ENCODE data around the gene KIF2C.

Gene KIF2C

DNA sequence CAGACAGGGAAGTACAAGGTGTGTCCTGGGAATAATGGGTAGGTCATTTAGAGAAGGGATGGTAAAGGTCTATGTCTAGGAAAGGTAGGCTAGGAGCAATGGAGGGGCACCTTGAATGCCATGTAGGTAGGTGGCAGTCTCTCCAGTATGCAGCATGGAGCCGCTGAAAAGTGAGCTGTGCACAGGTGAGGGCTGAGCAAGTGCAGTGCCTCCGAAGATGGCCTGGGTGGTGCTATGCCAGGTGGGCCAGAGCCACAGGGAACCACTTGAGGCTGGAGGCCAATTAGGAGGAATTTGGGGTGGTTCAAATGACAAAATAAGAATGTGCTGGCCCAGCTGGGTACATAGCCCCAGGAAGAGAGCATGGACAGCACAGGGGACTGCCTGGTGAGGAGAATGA is 33.7 kb upstream of the KIF2C start:
- H3K4me1 ChIP-seq (ENCODE audit: control insufficient read depth in 2 of 2, insufficient read depth in 1 of 2, low read depth in 1 of 2, low read length in 2 of 2): no peaks in the 10 kb centered on the region
- H3K4ac ChIP-seq (ENCODE audit: low read length): no peak overlapping the region
- no CpG with 5 or more reads among the region's 2 CpGs for WGBS, 2 donors (ENCODE audit: extremely low coverage in 2 of 2, insufficient read length in 2 of 2, insufficient replicate concordance in 1 of 2)
- H3K14ac ChIP-seq (ENCODE audit: low read length): no peak overlapping the region
- peak overlapping the region in 1 of 2 donors; percentile 31 for H3K4me3 ChIP-seq (ENCODE audit: low read length in 2 of 2)
- no peaks in the 10 kb centered on the region for H3K27me3 ChIP-seq (ENCODE audit: control insufficient read depth in 3 of 3, insufficient read depth in 3 of 3, low read depth in 1 of 3, low read length in 3 of 3)
- H2AFZ ChIP-seq (ENCODE audit: low read length): no peak overlapping the region
- no peak overlapping the region for H4K8ac ChIP-seq (ENCODE audit: low read depth, low read length)
- H3K18ac ChIP-seq (ENCODE audit: low read length): no peak overlapping the region
- peaks cover 4 to 11% of the 10 kb centered on the region in 2 donors for H3K9me3 ChIP-seq (replicated peaks in 1 of 2; ENCODE audit: control insufficient read depth in 2 of 2, insufficient read depth in 1 of 2, low read depth in 1 of 2, low read length in 2 of 2)
- no peak overlapping the region for H2BK5ac ChIP-seq (ENCODE audit: low read length)
- no peak overlapping the region for H3K9ac ChIP-seq (ENCODE audit: low read depth, low read length, poor library complexity)
- H4K91ac ChIP-seq (ENCODE audit: low read depth, low read length, poor library complexity): no peak overlapping the region
- no peak overlapping the region for H3K23ac ChIP-seq (ENCODE audit: low read depth, low read length, poor library complexity)
- no peak overlapping the region for H2AK5ac ChIP-seq (ENCODE audit: low read depth, low read length)
- no peak for DNase-seq (ENCODE audit: low spot score)
- H2BK15ac ChIP-seq (ENCODE audit: low read length): no peak overlapping the region
- H2BK12ac ChIP-seq (ENCODE audit: low read length): no peak overlapping the region
- H2BK120ac ChIP-seq (ENCODE audit: low read depth, low read length): no peak overlapping the region
- no peak overlapping the region for H3K27ac ChIP-seq (replicated peaks; ENCODE audit: low read length)
- H3K36me3 ChIP-seq (replicated peaks in 1 of 2; ENCODE audit: control insufficient read depth in 2 of 2, insufficient read depth in 2 of 2, low read length in 2 of 2): no peaks in the 10 kb centered on the region
- H3K4me2 ChIP-seq (ENCODE audit: insufficient read depth, low read length, poor library complexity, severe bottlenecking): no peak overlapping the region
- H3K79me1 ChIP-seq (ENCODE audit: low read depth, low read length): no peaks in the 10 kb centered on the region

DNA sequence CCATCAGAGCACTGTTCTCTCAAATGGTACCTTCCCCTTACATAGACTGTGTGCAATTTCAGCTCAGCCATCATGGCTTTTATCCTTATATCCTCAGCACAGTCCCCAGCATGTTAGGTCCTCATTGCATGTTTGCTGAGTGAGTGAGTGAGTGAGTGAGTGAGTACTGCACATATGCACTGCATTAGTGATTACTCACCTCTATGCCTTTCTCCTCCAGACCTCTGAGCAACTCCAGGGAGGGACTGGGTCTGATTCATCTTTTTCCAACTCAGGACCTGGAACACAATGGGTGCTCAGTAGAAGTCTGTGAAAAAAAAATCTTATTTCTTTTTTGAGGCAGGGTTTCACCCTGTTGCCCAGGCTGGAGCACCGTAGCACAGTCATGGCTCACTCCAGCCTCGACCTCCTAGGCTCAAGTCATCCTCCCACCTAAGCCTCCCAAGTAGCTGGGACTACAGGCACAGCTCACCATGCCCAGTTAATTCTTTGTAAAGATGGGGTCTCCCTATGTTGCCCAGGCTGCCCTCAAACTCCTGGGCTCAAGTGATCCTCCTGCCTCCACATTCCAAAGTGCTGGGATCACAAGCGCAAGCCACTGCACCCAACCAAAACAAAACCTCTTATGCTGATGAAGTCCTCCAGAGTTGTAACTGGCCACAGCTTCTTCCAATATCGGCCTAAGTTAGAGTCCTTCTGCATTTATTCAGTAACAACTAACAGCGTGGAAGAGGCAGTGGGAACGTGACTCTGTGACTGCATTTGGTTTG is 32.3 kb upstream of the KIF2C start:
- H3K9me3 ChIP-seq (replicated peaks in 1 of 2; ENCODE audit: control insufficient read depth in 2 of 2, insufficient read depth in 1 of 2, low read depth in 1 of 2, low read length in 2 of 2): peaks cover 4 to 11% of the 10 kb centered on the region in 2 donors
- H3K79me1 ChIP-seq (ENCODE audit: low read depth, low read length): no peaks in the 10 kb centered on the region
- no peak overlapping the region for H3K4me3 ChIP-seq (ENCODE audit: low read length in 2 of 2)
- no peaks in the 10 kb centered on the region for H3K27me3 ChIP-seq (ENCODE audit: control insufficient read depth in 3 of 3, insufficient read depth in 3 of 3, low read depth in 1 of 3, low read length in 3 of 3)
- no peak overlapping the region for H2AK5ac ChIP-seq (ENCODE audit: low read depth, low read length)
- no peak overlapping the region for H4K8ac ChIP-seq (ENCODE audit: low read depth, low read length)
- no peak overlapping the region for H3K18ac ChIP-seq (ENCODE audit: low read length)
- no peak overlapping the region for H3K9ac ChIP-seq (ENCODE audit: low read depth, low read length, poor library complexity)
- no peak overlapping the region for H3K23ac ChIP-seq (ENCODE audit: low read depth, low read length, poor library complexity)
- H2AFZ ChIP-seq (ENCODE audit: low read length): no peak overlapping the region
- no peak overlapping the region for H2BK5ac ChIP-seq (ENCODE audit: low read length)
- no peaks in the 10 kb centered on the region for H3K4me1 ChIP-seq (ENCODE audit: control insufficient read depth in 2 of 2, insufficient read depth in 1 of 2, low read depth in 1 of 2, low read length in 2 of 2)
- H3K36me3 ChIP-seq (replicated peaks in 1 of 2; ENCODE audit: control insufficient read depth in 2 of 2, insufficient read depth in 2 of 2, low read length in 2 of 2): no peaks in the 10 kb centered on the region
- H4K91ac ChIP-seq (ENCODE audit: low read depth, low read length, poor library complexity): no peak overlapping the region
- H2BK15ac ChIP-seq (ENCODE audit: low read length): no peak overlapping the region
- H3K4ac ChIP-seq (ENCODE audit: low read length): no peak overlapping the region
- no peak overlapping the region for H2BK120ac ChIP-seq (ENCODE audit: low read depth, low read length)
- H3K27ac ChIP-seq (replicated peaks; ENCODE audit: low read length): no peak overlapping the region
- no peak overlapping the region for H3K4me2 ChIP-seq (ENCODE audit: insufficient read depth, low read length, poor library complexity, severe bottlenecking)
- H2BK12ac ChIP-seq (ENCODE audit: low read length): no peak overlapping the region
- H3K14ac ChIP-seq (ENCODE audit: low read length): no peak overlapping the region
- DNase-seq (ENCODE audit: low spot score): no peak
- WGBS, 2 donors (ENCODE audit: extremely low coverage in 2 of 2, insufficient read length in 2 of 2, insufficient replicate concordance in 1 of 2): no CpG with 5 or more reads among the region's 6 CpGs

DNA sequence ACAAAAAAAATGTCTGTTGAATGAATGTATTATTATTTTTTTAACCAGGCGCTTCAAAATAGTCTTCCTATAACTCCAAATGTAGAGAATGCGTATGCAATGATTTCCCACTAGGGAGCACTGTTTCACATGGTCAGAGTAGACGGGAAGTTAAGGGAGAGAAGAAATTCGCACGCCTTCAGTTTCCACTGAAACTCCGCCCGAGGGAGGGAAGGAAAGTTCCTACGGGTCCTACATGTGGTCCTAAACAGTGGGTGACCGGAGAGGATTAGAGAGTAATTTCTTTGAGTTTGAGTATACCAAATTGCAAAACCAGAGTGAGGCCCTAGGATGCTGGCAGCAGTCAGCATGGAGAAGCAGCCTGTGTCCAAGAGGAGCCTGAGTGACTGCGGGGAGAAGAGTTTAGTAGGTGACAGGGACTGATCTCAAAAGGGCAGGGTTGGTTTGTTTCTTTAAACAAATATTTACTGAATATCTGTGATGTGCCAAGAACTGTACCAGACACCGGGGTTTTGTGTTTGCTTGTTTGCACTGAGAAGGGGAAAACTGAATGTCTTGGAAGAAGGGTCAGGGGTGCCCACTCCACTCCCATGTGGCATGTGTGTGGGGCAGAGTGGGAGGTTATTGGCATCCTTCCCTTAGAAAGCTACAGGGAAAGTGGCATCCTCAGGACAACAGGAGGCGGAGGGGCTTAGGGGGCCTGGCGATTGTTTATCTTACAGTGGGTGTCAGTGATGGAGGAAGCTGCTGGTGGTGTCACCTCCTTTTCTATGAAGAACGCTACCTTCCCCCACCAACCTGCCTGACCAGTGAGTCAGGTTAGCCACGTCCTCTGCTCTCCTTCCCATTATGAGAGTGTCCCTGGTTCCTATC is 31.4 kb upstream of the KIF2C start:
- H3K4me1 ChIP-seq (ENCODE audit: control insufficient read depth in 2 of 2, insufficient read depth in 1 of 2, low read depth in 1 of 2, low read length in 2 of 2): no peaks in the 10 kb centered on the region
- no peaks in the 10 kb centered on the region for H3K79me1 ChIP-seq (ENCODE audit: low read depth, low read length)
- H2BK5ac ChIP-seq (ENCODE audit: low read length): no peak overlapping the region
- H3K27me3 ChIP-seq (ENCODE audit: control insufficient read depth in 3 of 3, insufficient read depth in 3 of 3, low read depth in 1 of 3, low read length in 3 of 3): no peaks in the 10 kb centered on the region
- no peak overlapping the region for H3K27ac ChIP-seq (replicated peaks; ENCODE audit: low read length)
- H4K91ac ChIP-seq (ENCODE audit: low read depth, low read length, poor library complexity): no peak overlapping the region
- H2BK15ac ChIP-seq (ENCODE audit: low read length): no peak overlapping the region
- no peak overlapping the region for H3K14ac ChIP-seq (ENCODE audit: low read length)
- H3K4ac ChIP-seq (ENCODE audit: low read length): no peak overlapping the region
- H2BK12ac ChIP-seq (ENCODE audit: low read length): no peak overlapping the region
- H3K4me3 ChIP-seq (ENCODE audit: low read length in 2 of 2): no peak overlapping the region
- H3K36me3 ChIP-seq (replicated peaks in 1 of 2; ENCODE audit: control insufficient read depth in 2 of 2, insufficient read depth in 2 of 2, low read length in 2 of 2): no peaks in the 10 kb centered on the region
- no peak overlapping the region for H4K8ac ChIP-seq (ENCODE audit: low read depth, low read length)
- H3K18ac ChIP-seq (ENCODE audit: low read length): no peak overlapping the region
- WGBS, 2 donors (ENCODE audit: extremely low coverage in 2 of 2, insufficient read length in 2 of 2, insufficient replicate concordance in 1 of 2): no CpG with 5 or more reads among the region's 15 CpGs
- H3K9me3 ChIP-seq (replicated peaks in 1 of 2; ENCODE audit: control insufficient read depth in 2 of 2, insufficient read depth in 1 of 2, low read depth in 1 of 2, low read length in 2 of 2): peaks cover 4 to 11% of the 10 kb centered on the region in 2 donors
- H3K9ac ChIP-seq (ENCODE audit: low read depth, low read length, poor library complexity): no peak overlapping the region
- DNase-seq (ENCODE audit: low spot score): no peak
- H2BK120ac ChIP-seq (ENCODE audit: low read depth, low read length): no peak overlapping the region
- no peak overlapping the region for H3K4me2 ChIP-seq (ENCODE audit: insufficient read depth, low read length, poor library complexity, severe bottlenecking)
- no peak overlapping the region for H2AFZ ChIP-seq (ENCODE audit: low read length)
- no peak overlapping the region for H2AK5ac ChIP-seq (ENCODE audit: low read depth, low read length)
- H3K23ac ChIP-seq (ENCODE audit: low read depth, low read length, poor library complexity): no peak overlapping the region

DNA sequence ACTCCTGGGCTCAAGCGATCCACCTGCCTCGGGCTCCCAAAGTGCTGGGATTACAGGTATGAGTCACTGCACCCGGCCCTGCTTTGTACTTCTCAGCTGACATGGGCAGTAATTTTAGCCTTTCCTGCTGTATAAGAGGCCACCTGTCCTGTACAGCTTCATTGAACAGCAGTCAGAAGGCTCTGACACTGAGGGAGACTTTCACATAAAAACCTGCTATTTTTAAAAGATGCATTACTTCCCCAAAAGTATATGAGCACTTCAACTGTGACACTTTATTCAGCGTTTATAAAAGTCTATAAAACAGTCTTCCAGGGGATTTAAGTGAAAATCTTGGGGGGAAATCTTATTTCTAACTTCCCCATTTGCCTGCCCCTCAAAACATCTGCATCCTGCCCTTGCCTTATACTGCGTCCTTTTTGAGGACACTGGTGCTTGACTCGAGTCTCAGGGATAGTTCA is 26.3 kb upstream of the KIF2C start:
- Histone ChIP-seq H3K9ac (ENCODE audit: low read depth, low read length, poor library complexity) (no peak overlapping the region), H3K27ac (replicated peaks; ENCODE audit: low read length) (no peak overlapping the region), H3K27me3 (ENCODE audit: control insufficient read depth in 3 of 3, insufficient read depth in 3 of 3, low read depth in 1 of 3, low read length in 3 of 3) (no peaks in the 10 kb centered on the region), H2BK120ac (ENCODE audit: low read depth, low read length) (no peak overlapping the region), H4K91ac (ENCODE audit: low read depth, low read length, poor library complexity) (no peak overlapping the region), H3K23ac (ENCODE audit: low read depth, low read length, poor library complexity) (no peak overlapping the region), H3K14ac (ENCODE audit: low read length) (no peak overlapping the region), H4K8ac (ENCODE audit: low read depth, low read length) (no peak overlapping the region), H3K4me3 (ENCODE audit: low read length in 2 of 2) (no peak overlapping the region), H2BK15ac (ENCODE audit: low read length) (no peak overlapping the region), H2AK5ac (ENCODE audit: low read depth, low read length) (no peak overlapping the region), H3K36me3 (replicated peaks in 1 of 2; ENCODE audit: control insufficient read depth in 2 of 2, insufficient read depth in 2 of 2, low read length in 2 of 2) (no peaks in the 10 kb centered on the region), H3K9me3 (replicated peaks in 1 of 2; ENCODE audit: control insufficient read depth in 2 of 2, insufficient read depth in 1 of 2, low read depth in 1 of 2, low read length in 2 of 2) (peaks cover 3 to 8% of the 10 kb centered on the region in 2 donors), H2BK5ac (ENCODE audit: low read length) (no peak overlapping the region), H2BK12ac (ENCODE audit: low read length) (no peak overlapping the region), H3K4me1 (ENCODE audit: control insufficient read depth in 2 of 2, insufficient read depth in 1 of 2, low read depth in 1 of 2, low read length in 2 of 2) (peaks cover 0 to 3% of the 10 kb centered on the region in 2 donors), H3K18ac (ENCODE audit: low read length) (no peak overlapping the region), H3K79me1 (ENCODE audit: low read depth, low read length) (no peaks in the 10 kb centered on the region), H2AFZ (ENCODE audit: low read length) (no peak overlapping the region), H3K4ac (ENCODE audit: low read length) (no peak overlapping the region), H3K4me2 (ENCODE audit: insufficient read depth, low read length, poor library complexity, severe bottlenecking) (no peak overlapping the region)
- WGBS, 2 donors (ENCODE audit: extremely low coverage in 2 of 2, insufficient read length in 2 of 2, insufficient replicate concordance in 1 of 2): no CpG with 5 or more reads among the region's 6 CpGs
- DNase-seq (ENCODE audit: low spot score): no peak

Data from neuronal stem cell (in vitro differentiated cells).